ENCODE measurements around the gene TNFRSF13B. TPM values are rescaled to one million over a fixed set of nuclear protein-coding genes. Genes with fewer than 3 reads are reported as not detected.
"Not testable (repeated sequence)": the region's sequence is repeated elsewhere in the genome, so short reads cannot be mapped to it uniquely, and the experiment has no call there.

Gene TNFRSF13B
- polyA plus RNA-seq, 1 donor = 0.25 TPM

- DNase-seq = not testable (repeated sequence)
These were observed 33.2 kb upstream of the TNFRSF13B start for GRCh38 chr17:17004997-17005614.

- DNase-seq = no peak
These were observed 32.5 kb upstream of the TNFRSF13B start for GRCh38 chr17:17004251-17004996.

- not testable (repeated sequence) for DNase-seq
These were observed 31.1 kb upstream of the TNFRSF13B start for GRCh38 chr17:17002731-17003715.

GRCh38 chr17:17001874-17002520 is 30.1 kb upstream of the TNFRSF13B start:
- peak; percentile 76 for DNase-seq

- no peak for DNase-seq
These were observed 29.3 kb upstream of the TNFRSF13B start for GRCh38 chr17:17001076-17001777.

- no peak for DNase-seq
These were observed 28.2 kb upstream of the TNFRSF13B start for GRCh38 chr17:16999931-17000625.

GRCh38 chr17:16997514-16998429 is 25.9 kb upstream of the TNFRSF13B start:
- DNase-seq = no peak

GRCh38 chr17:16996726-16997125 is 24.8 kb upstream of the TNFRSF13B start:
- DNase-seq = not testable (repeated sequence)

- no peak for DNase-seq
These were observed 24.0 kb upstream of the TNFRSF13B start for GRCh38 chr17:16995930-16996329.

GRCh38 chr17:16994631-16995030 is 22.7 kb upstream of the TNFRSF13B start:
- no peak for DNase-seq

- DNase-seq = peak; percentile 77
These were observed 19.6 kb upstream of the TNFRSF13B start for GRCh38 chr17:16991349-16992009.

- no peak for DNase-seq
These were observed 18.3 kb upstream of the TNFRSF13B start for GRCh38 chr17:16989953-16990860.

GRCh38 chr17:16989230-16989952 is 17.5 kb upstream of the TNFRSF13B start:
- no peak for DNase-seq

- DNase-seq = no peak
These were observed 16.9 kb upstream of the TNFRSF13B start for GRCh38 chr17:16988749-16989229.

GRCh38 chr17:16987830-16988601 is 16.1 kb upstream of the TNFRSF13B start:
- peak; percentile 77 for DNase-seq

- DNase-seq = no peak
These were observed 15.3 kb upstream of the TNFRSF13B start for GRCh38 chr17:16987066-16987829.

Measured in hindlimb muscle (tissue), 1 donor.